ENCODE measurements around the gene TM6SF1.

DNA sequence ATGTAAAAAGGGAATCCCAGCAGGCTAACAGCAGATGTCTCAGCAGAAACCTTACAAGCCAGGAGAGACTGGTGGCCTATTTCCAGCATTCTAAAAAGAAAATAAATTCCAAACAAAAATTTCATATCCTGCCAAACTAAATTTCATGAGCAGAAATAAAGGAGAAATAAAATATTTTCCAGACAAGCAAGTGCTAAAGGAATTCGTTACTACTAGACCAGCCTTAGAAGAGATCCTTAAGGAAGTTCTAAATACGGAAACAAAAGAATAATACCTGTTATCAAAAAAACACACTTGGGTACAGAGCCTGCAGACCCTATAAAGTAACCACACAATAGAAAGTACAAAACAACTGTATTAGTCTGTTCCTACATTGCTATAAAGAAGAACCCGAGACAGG lies 58.8 kb downstream of the TM6SF1 start:
- no peak for TF ChIP-seq CTCF (IDR thresholded peaks at IDR 0.05; ENCODE audit: low read depth, low read length, missing input control)
- TF ChIP-seq NR2F2 (IDR thresholded peaks at IDR 0.05): no peak
- no peak for TF ChIP-seq RAD21 (IDR thresholded peaks at IDR 0.05)
- no peak for TF ChIP-seq REST (IDR thresholded peaks at IDR 0.05)
- TF ChIP-seq, protein P1, sequence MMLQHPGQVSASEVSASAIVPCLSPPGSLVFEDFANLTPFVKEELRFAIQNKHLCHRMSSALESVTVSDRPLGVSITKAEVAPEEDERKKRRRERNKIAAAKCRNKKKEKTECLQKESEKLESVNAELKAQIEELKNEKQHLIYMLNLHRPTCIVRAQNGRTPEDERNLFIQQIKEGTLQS (IDR thresholded peaks at IDR 0.05): no peak
- no peak for TF ChIP-seq GABPA (IDR thresholded peaks at IDR 0.05 in 1 of 2, conservative IDR thresholded peaks at IDR 0.05 in 1 of 2)
- TF ChIP-seq TAF1 (conservative IDR thresholded peaks at IDR 0.05): no peak
- TF ChIP-seq YY1 (IDR thresholded peaks at IDR 0.05): no peak
